Stimulated activated CD8-positive, alpha-beta memory T cell treated with anti-CD3 and anti-CD28 coated beads, Interleukin-2, amount 100 ng/mL, for 48 hours (primary cell): ENCODE results near the gene CCDC88B.
"Not testable (repeated sequence)": the region's sequence is repeated elsewhere in the genome, so short reads cannot be mapped to it uniquely, and the experiment has no call there.

ENCODE experiments used
- DNase-seq, 2 donors: peaks; one replicate each; pipeline ENCODE4 v3.0.0-alpha.2; 2020; ENCODE audit warnings: low read depth in 2 of 2

Gene CCDC88B

DNA sequence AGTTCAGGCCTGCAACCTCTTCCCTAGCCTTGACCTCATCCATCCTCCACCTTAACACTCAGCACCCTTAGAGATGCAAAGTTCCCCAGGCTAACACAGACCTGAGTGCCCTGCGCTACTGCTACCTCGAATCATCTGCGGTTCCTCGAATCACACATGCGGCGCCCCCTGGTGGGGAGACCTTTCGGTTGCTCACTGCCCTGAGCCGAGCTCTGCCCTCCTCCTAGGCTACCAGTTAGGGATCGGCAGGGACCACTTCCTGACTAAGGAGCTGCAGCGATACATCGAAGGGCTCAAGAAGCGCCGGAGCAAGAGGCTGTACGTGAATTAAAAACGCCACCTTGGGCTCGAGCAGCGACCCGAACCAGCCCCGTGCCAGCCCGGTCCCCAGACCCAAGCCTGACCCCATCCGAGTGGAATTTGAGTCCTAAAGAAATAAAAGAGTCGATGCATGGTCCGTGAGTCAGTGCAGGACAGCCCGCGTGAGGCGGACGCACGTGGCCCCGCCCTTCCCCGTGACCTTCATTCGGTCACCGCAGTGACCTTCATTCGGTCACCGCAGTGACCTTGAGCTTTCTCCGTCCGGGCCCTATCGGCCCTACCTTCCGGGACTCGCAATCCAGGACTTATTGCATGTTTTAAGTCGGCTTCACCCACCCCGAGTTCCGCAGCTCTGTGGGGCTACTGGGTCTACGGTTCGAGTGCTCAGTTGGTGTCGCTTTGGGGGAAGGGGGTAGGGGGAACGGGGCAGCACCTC lies 35.5 kb upstream of the CCDC88B start:
- peak; percentile 95 to 97 for DNase-seq

DNA sequence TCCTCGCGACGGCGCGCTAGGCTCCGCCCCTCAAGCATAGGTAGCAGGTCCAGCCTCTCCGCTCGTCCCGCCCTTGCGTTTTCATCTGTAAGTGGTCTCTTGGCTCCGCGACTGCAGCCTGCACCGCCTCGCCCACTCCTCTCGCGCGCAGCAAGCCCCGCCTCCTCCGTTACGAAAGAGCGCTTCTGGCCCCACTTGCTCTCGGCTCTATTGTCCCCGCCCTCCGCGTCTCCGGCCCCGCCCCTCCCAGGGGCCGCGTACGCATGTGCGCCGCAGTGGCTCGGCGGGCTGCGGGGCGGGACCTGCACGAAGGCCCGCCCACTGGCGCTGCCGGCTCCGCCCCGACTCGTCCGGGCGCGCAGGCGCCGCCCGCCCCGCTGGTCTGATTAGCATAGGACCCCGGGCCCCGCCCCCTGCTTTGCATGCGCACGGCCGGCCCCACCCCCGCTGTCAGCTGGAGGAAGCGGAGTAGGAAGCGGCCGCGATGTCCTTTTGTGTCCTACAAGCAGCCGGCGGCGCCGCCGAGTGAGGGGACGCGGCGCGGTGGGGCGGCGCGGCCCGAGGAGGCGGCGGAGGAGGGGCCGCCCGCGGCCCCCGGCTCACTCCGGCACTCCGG lies 34.8 kb upstream of the CCDC88B start, which contains the start of gene ESRRA:
TSS of gene ESRRA (plus strand) at position 450 of the 616 bp plus-strand sequence. CDS start 1,656 bp downstream, outside the sequence.
- DNase-seq: peak; percentile 100

DNA sequence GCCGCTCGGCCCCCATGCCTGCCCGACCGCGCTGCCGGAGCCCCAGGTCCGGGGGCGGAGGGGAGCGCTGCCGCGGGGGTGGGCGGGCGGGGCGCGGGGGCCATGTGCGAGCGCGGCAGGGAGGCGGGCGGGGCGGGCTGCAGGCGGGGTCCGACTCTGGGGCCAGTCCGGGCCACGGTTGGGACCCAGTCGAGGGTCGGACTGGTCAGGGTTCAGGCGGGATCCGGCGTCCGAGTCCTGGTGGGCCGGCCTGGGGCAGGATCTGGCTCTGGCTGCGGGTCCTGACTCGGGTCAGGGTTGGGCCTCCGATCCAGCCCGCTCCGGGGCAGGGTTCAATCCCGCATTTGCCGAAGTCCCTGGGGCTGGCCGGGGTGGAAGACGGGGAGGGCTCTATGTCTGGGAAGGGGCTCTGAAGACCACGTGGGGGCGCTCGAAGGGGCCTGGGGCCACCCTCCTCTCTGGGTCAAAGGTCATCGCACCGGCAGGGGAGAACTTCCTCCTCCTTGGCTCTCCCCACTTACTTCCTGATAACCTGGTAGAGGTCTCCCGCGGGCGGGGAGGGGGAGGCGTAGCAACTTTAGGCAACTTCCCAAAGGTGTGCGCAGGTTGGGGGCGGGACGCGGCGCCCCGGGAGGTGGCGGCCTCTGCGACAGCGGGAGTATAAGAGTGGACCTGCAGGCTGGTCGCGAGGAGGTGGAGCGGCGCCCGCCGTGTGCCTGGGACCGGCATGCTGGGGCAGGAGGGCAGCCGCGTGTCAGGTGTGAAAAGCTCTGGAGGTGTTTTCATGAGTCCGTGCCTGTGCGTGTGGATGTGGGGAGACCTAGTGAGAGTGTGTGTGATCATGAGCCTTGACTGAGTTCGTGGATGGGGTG lies 34.1 kb upstream of the CCDC88B start:
- peak; percentile 50 to 53 for DNase-seq

DNA sequence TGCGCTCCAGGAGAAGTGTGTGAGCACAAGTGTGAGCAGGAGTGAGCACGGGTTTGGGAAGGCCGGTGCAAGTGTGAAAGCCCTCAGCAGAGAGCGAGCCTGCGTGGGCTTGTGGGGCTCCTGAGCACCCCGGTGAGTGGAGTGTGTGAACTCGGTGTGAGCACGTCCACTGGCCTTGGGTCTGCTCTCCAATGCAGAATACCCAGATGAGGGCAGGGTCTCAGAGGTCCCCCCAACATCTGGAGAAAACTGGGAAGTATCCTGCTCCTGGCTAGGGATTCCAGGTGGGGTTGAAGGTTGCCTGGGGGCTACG lies 33.5 kb upstream of the CCDC88B start:
- DNase-seq: no peak

DNA sequence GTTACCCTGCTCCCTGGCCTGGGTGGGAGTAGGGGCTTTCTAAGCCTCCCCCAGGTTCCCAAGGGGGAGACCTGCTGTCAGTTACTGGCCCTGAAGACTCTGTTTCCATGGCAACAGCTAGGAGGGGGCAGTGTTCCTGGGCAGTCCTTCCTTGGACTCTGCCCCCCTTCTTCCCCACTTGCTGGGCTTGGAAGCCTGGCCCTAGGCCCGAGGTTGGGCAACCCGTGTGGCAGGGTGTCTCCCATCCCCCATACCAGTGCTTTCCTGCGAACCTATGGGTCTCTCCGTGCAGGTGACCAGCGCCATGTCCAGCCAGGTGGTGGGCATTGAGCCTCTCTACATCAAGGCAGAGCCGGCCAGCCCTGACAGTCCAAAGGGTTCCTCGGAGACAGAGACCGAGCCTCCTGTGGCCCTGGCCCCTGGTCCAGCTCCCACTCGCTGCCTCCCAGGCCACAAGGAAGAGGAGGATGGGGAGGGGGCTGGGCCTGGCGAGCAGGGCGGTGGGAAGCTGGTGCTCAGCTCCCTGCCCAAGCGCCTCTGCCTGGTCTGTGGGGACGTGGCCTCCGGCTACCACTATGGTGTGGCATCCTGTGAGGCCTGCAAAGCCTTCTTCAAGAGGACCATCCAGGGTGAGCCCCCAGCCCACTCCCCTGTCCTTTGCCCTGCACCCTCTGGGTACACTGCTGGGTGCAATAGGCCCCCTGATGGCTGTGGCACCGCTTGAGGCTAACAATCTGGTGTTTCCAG lies 33.0 kb upstream of the CCDC88B start:
- DNase-seq: no peak

DNA sequence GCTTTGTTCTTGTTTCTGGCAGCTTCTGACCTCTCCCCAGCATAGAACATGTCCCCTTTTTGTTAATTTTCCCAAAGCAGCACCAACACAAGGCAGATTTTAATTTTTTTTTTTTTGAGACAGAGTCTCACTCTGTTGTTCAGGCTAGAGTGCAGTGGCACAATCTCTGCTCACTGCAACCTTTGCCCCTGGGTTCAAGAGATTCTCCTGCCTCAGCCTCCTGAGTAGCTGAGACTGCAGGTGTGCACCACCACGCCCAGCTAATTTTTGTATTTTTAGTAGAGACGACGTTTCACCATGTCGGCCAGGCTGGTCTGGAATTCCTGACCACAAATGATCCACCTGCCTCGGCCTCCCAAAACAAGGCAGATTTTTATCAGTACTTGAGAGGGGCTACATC lies 32.2 kb upstream of the CCDC88B start:
- not testable (repeated sequence) for DNase-seq

DNA sequence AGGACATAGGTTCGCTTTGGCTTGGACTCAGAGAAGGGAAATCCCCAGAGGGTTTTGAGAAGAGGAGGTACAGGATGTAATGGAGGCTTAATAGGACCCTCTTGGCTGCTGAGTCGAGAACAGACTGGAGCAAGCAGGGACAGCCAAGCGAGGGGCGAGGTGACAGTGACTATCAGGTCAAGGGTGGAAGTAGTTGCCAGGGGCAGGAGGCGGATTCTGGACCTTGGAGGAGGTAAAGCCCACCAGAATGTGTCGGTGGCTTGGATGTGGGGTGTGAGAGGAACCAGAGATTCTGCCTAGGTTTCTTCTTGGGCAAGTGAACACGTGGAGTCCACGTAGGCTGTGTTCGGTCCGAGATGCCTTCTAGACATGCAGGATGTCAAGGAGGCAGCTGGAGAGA lies 27.1 kb upstream of the CCDC88B start:
- no peak for DNase-seq

DNA sequence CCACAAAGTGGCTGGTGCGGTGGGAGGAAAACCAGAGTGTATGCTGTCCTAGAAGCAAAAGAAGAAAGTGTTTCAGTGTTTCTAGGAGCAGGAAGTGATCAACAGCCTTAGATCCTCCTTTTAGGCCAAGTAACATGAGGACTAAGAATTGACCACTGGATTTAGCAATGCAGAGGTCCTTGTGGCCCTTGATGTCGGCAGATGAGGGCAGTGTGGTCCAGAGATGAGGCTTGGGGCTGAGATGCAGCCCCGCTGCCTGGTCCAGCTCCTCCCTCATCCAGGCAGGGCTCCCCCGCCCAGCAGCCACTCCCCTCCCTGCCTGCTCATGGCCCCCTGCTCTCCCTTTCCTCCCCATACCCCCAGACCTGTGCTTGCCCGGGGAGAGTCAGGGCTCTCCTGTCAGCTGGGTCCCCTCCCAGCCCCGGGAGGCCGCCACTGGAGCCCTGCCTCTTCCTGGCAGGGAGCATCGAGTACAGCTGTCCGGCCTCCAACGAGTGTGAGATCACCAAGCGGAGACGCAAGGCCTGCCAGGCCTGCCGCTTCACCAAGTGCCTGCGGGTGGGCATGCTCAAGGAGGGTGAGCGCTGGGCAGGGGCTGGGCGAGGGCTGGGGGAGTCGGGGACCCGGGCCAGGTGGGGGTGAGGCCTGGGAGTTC lies 26.4 kb upstream of the CCDC88B start:
- no peak for DNase-seq

DNA sequence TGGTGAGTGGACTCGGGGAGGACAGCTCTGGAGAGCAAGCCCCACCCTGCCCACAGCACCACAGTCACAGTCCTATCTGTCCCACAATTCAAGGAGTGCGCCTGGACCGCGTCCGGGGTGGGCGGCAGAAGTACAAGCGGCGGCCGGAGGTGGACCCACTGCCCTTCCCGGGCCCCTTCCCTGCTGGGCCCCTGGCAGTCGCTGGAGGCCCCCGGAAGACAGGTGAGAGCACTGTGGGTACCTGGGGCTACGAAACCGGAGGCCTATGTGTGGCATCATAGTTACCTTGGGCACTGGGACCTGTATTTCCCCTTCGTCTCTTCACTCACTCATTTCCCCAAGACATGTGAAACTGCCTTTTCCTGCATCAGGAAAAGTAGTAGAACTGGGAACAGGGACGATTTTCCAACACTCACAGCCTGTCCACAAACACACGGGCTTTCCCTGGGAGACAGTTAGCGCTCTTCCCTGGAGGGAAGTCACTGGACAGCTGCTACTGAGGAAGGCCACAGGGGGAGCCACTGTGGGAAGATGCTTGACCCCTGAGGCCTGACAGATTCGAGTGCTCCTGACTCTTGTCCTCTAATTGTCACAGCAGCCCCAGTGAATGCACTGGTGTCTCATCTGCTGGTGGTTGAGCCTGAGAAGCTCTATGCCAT lies 25.7 kb upstream of the CCDC88B start:
- DNase-seq: no peak

DNA sequence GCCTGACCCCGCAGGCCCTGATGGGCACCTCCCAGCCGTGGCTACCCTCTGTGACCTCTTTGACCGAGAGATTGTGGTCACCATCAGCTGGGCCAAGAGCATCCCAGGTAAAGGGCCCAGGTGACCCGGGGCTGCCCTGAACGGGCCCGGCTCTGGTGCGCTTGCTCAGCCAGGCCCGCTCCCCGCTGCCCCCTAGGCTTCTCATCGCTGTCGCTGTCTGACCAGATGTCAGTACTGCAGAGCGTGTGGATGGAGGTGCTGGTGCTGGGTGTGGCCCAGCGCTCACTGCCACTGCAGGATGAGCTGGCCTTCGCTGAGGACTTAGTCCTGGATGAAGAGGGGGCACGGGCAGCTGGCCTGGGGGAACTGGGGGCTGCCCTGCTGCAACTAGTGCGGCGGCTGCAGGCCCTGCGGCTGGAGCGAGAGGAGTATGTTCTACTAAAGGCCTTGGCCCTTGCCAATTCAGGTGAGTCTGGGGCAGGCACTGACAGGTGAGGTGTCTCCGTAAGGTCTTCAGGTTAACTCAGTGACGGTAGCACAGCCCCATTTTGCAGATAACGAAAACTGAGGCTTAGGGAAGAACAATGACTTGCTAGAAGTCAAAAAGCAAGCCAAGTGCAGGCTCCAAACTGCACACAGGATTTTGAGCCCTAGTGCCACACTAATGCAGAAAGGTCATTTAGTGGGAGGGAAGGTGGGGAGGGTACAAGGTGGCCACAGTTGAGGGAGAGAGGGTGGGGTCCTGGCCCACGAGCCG lies 25.0 kb upstream of the CCDC88B start:
- no peak for DNase-seq

DNA sequence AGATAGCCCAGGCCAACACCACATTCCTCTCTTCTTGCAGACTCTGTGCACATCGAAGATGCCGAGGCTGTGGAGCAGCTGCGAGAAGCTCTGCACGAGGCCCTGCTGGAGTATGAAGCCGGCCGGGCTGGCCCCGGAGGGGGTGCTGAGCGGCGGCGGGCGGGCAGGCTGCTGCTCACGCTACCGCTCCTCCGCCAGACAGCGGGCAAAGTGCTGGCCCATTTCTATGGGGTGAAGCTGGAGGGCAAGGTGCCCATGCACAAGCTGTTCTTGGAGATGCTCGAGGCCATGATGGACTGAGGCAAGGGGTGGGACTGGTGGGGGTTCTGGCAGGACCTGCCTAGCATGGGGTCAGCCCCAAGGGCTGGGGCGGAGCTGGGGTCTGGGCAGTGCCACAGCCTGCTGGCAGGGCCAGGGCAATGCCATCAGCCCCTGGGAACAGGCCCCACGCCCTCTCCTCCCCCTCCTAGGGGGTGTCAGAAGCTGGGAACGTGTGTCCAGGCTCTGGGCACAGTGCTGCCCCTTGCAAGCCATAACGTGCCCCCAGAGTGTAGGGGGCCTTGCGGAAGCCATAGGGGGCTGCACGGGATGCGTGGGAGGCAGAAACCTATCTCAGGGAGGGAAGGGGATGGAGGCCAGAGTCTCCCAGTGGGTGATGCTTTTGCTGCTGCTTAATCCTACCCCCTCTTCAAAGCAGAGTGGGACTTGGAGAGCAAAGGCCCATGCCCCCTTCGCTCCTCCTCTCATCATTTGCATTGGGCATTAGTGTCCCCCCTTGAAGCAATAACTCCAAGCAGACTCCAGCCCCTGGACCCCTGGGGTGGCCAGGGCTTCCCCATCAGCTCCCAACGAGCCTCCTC lies 24.1 kb upstream of the CCDC88B start:
- DNase-seq: not testable (repeated sequence)

DNA sequence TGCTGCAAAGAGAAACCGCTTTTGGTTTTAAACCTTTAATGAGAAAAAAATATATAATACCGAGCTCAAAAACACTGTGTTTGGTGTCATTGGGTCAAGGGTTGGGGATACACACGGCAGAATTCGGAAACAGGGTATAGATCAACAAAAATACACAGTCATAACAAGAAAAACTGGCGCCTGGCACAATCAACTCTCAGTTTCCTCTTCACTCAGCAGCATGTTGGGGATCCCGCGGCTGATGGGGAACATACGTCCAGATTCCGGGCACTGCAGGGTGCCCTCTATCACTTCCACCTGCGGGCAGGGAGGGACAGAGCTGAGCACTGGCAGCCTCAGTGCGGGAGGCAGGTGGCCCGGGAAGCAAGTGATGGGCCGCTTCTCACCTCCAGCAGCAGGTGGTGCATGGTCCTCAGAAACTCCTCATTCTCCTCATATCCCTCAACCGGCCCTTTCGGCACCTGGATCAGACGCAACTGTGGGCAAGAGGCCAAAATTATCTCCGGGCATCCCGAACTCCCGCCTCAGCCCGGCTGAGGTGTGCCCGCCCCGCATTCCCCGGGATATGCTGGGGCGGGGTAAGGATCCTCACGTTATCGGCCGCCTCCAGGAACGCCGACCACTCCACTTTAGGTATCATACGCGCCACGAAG lies 23.2 kb upstream of the CCDC88B start:
- no peak for DNase-seq

DNA sequence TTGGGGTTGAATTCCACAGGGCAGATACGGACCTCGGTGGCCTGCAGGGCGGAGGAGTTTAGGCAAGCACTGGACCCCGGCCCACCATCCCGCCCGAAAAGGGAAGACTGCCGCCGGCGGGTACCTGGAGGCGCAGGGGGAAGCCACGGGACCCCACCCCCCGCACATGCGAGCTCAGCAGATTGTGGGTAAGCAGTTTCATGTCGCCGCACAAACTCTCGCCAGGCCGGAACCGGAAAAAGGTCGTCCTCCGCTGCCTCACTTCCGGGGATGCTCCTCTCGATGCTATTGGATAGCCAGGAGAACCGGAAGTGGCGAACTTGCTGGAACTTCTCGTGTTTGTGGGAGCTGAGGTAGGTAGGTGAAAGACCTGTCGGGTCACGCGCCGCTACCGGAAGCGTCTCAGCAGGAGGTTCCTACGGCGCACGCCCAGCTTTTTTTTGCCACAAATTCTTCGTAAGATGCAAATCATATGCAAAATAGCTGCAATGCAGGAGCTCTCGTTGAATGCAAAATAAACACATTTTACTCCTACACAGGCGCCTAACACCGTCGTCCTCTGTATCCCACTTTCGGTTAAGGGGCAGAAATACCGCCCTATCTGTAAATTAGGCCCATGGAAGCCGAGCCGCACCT lies 22.6 kb upstream of the CCDC88B start, which contains the start of gene TRMT112:
TSS of gene TRMT112 (minus strand) at position 235 of the 636 bp plus-strand sequence. CDS start at position 202, 33 bp downstream.
- peak; percentile 87 to 95 for DNase-seq

DNA sequence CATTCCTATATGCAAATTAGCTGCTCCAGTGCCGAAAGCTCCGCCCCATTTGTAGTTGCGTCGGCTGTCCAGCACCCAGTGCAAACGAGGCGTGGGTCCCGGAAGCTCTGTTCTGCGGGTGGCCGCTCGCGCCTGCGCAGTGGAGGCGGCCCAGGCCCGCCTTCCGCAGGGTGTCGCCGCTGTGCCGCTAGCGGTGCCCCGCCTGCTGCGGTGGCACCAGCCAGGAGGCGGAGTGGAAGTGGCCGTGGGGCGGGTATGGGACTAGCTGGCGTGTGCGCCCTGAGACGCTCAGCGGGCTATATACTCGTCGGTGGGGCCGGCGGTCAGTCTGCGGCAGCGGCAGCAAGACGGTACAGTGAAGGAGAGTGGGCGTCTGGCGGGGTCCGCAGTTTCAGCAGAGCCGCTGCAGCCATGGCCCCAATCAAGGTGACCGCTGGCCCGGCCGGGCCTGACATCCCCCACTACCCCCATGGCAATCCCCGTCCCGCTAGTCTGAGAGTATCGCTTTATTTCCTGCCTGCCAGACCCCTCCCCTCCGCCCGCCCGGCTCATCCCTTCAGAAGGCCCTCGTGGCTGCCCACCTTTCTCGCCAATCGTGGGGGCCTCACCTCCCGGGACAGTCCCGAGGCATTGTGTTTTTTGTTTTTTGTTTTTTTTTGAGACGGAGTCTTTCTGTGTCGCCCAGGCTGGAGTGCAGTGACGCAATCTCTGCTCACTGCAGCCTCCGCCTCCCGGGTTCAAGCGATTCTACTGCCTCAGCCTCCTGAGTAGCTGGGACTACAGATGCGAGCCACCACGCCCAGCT lies 21.8 kb upstream of the CCDC88B start, which contains the start of gene PRDX5:
TSS of gene PRDX5 (plus strand) at position 161 of the 805 bp plus-strand sequence. CDS start at position 256, 95 bp downstream.
- DNase-seq: peak; percentile 89 to 93

DNA sequence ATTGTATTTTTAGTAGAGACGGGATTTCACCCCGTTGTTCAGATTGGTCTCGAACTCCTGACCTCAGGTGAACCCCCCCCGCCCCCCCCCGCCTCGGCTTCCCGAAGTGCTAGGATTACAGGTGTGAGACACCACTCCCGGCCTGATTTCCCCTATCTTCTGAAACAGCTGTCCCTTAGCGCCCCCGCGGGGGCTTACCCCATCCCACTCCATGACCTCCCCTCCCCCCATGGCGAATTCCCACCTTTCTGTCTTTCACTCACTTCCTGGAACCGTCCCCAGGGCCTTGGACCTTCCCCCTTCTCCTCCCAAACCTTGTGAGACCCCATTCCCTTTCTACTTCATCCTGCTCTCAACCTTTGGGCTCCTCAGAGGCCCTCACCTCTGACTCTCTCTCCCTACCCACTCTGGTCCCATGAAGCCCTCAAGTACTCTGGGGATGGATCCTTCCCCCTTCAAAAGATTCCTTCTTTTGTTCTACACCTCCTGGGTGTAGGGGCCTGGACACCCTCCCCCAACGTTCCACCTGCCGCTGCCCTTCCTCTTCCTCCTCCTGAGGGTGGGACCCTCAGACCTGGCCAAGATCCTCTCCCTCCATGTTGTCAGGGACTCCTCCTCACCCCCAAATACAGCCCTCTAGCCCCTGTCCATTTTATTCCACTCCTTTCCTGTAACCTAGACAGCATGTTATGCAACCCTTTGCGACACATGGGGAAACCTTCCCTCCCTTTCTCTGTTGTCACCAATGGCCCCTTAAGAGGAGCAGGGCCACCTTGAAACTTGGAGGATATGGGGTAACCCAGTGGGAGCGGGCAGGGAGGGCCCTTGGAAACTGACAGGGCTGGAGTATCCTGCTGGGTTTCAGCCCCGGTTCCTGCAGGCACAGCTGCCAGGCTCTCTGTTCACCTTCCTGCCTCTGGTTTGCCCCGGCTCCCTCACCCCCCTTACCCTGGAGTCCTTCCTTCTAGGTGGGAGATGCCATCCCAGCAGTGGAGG lies 20.9 kb upstream of the CCDC88B start:
- no peak for DNase-seq

DNA sequence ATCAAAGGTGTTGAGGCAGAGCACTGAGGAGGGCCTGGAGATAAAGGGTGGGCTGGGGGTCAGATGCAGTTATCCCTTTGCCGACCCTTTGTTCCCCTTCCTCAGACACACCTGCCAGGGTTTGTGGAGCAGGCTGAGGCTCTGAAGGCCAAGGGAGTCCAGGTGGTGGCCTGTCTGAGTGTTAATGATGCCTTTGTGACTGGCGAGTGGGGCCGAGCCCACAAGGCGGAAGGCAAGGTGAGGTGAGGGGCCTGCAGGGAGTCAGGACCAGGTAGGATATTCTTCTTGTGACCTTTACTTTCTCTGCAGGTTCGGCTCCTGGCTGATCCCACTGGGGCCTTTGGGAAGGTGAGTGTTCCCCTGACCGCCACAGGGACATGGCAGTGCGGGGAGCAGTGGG lies 19.4 kb upstream of the CCDC88B start:
- no peak for DNase-seq
